Dermis blood vessel endothelial cell (primary cell): ENCODE results near the gene NNAT. TPM values are rescaled to one million over a fixed set of nuclear protein-coding genes. Genes with fewer than 3 reads are reported as not detected.
"Not testable (repeated sequence)": the region's sequence is repeated elsewhere in the genome, so short reads cannot be mapped to it uniquely, and the experiment has no call there.

Experiments
- DNase-seq: peaks from one replicate; pipeline ENCODE4 v3.0.0; 2010
- total RNA-seq: library from RNA; depleted of rRNA; stranded (reverse); fragments of >200 nt; gene quantifications from 2 replicates; pipeline ENCODE4 v1.2.3, GENCODE V29; 2014

NNAT gene
- total RNA-seq, 1 donor from 2014 or later = 0.34 TPM

GRCh38 chr20:37524859-37525708, 4.0 kb downstream of the NNAT start:
- DNase-seq = no peak

- no peak for DNase-seq
Measured at GRCh38 chr20:37525810-37526209, 4.8 kb downstream of the NNAT start.

GRCh38 chr20:37526238-37526838, 5.3 kb downstream of the NNAT start:
- peak; percentile 91 for DNase-seq

- DNase-seq = peak; percentile 51
Measured at GRCh38 chr20:37526839-37527637, 6.0 kb downstream of the NNAT start.

DNA sequence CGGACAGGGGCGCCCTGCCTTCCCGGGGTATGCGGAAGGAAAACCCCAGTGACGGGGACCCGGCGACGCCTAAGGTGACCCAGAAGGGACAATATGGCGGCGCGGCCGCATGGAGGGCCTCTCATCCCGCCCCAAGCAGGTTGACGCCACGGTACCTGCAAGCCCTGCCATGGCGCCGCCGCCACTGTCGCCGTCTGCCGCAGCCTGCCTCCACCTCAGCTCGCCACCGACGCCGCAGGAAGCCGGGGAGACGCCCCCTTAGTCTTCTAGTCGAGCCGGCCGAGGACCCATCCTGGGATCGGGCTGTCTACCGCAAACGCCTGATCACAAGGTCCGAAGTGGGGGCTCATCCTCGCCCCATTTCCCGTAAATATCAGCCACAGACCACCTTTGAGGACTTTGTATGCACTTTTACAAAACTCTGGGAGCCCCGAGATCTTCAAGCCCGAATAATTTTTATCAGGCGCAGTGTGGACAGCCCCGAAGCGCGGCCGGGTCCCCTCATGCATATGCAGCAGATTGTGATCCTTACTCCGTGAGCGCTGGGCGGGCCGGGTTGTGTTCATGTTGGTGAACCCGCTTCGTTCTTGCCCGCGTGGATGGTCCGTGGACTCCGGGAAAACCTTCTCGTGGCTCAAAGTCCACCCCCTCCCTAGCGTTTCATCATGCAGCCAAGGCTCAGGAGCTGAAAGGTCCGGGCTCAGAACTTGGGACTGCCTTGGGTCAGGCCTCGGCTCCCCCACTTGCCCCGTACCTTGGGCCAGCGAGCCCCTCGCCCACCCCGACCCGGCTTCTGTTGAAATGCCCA, 6.8 kb downstream of the NNAT start, which contains the start of gene BLCAP:
Gene BLCAP, minus strand, starts transcription at position 239 of the 808 bp plus-strand sequence. CDS start 8,702 bp downstream, outside the sequence.
- peak; percentile 88 for DNase-seq

GRCh38 chr20:37528446-37529213, 7.6 kb downstream of the NNAT start:
- no peak for DNase-seq

DNA sequence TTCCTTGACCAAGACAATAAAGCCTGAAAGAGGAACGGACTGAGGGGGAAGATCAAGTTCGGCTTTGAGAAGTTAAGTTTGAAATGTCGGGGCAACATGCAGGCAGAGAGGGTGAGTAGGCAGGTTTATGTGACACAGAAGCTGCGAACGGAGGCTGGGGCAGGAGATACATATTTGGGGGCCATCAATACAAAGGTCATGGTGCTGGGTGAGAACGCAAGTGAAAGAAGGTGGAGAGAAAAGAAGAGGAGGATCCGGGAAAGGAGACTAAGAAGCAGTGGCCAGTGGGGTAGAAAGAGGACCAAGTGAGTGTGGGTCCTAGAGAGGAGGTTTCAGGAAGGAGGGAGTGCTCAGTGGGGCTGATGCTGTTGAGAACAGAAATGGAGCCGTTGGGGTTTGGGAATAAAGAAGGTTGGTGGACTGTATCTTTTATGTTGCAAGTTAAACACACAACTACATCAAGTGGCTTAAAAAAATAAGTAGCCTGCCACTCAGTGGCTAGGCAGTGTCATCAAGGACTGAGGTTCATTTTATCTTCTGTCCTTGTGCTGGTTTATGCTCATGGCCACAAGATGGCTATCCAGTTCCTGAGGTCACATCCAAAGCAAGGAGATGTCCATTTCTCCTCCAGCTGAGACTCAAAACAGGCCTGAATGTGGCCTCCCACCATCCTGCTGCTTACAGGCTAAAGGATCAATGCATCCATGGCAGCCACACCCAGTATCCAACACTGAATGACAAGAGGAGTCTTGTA, 8.3 kb downstream of the NNAT start:
- DNase-seq = no peak

DNA sequence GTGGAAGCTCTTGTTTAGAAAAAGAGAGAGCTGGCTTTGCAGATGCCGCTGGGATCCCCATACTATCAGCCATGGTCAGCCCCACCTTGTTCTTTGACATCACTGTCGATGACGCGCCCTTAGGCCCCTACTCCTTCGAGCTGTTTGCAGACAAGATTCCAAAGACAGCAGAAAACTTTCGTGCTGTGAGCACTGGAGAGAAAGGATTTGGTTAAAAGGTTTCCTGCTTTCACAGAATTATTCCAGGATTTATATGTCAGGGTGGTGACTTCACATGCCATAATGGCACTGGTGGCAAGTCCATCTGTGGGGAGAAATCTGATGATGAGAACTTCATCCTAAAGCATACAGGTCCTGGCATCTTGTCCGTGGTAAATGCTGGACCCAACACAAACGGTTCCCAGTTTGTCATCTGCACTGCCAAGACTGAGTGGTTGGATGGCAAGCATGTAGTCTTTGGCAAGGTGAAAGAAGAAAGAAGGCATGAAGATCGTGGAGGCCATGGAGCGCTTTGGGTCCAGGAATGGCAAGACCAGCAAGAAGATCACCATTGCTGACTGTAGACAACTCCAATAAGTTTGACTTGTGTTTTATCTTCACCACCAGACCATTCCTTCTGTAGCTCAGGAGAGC, 9.0 kb downstream of the NNAT start:
- no peak for DNase-seq

DNA sequence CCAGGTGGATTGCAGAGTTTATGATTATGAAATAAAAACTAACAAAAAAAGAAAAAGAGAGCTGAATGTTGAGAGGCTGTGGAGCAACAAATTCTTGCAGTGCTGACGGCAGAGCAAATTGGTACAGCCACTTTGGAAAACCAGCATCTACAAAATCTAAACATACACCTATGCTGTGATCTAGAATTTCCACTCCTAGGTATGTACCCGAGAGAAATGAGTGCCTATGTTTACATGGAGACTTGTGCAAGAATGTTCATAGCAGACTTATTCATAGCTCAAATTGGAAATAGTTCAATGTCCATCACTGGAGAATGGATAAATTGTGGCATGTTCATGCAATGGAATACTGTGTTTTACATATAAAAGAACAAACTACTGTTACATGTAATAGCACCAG, 9.6 kb downstream of the NNAT start:
- no peak for DNase-seq

DNA sequence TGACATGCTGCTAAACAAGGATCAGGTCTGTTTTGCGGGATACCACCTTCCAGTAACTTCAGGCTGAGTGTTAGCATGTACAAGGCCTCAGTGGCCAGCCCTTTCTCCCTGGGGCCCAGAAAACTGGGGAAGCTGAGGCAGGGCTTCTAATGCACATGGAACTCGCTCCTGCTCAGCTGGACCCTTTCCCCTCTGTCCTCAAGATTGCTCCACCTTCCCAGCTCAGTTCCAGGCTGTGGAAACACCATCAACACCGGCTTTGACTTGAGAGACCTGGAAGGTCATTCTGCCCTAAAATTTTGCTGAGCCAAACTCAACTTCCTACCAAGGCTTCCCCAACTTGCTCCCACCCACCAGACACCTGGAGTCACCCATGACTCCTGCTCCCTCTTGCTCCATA, 10.8 kb downstream of the NNAT start:
- no peak for DNase-seq

GRCh38 chr20:37533154-37533715, 12.2 kb downstream of the NNAT start:
- DNase-seq = peak; percentile 36

- DNase-seq = peak; percentile 90
Measured at GRCh38 chr20:37534401-37535157, 13.5 kb downstream of the NNAT start.

GRCh38 chr20:37535443-37536132, 14.5 kb downstream of the NNAT start:
- no peak for DNase-seq

DNA sequence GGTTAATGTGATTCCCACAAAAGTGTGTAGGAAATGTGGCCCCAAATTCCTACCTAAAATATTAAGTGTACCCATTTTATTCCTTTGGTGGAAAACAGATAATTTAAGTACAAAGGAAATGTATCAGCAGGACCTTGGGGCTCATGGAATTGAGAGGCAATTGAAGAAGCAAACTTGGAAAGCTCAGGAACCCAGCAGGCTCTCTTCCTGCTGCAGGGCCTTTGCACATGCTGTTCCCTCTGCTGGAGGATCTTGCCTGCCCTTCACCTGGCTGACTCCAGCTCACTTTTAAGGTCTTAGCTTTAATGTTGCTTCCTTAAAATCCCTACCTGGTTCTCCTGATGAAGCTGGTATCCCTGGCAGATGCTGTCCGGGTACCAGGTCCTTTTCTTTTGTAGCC, 16.5 kb downstream of the NNAT start:
- DNase-seq = no peak

GRCh38 chr20:37538003-37538402, 17.0 kb downstream of the NNAT start:
- DNase-seq = peak; percentile 37

DNA sequence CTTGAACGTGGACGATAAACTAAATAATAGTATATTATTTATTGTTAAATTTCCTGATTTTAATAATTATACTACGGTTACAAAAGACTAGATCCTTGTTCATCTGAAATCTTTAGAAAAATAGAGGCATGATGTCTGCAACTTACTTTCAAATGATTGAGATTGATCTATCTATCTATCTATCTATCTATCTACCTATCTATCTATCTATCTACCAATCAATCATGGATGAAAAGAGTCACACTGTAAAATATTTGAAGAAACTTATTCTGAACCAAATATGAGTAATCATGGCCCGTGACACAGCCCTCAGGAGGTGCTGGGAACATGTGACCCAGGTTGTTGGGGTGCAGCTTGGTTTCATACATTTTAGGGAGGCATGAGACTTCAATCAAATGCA, 18.4 kb downstream of the NNAT start:
- DNase-seq = no peak

- DNase-seq = no peak
Measured at GRCh38 chr20:37540001-37540400, 19.0 kb downstream of the NNAT start.

GRCh38 chr20:37540838-37541237, 19.8 kb downstream of the NNAT start:
- not testable (repeated sequence) for DNase-seq

- DNase-seq = no peak
Measured at GRCh38 chr20:37541326-37541725, 20.3 kb downstream of the NNAT start.
